ENCODE data around the gene SEC62.

Gene SEC62

DNA sequence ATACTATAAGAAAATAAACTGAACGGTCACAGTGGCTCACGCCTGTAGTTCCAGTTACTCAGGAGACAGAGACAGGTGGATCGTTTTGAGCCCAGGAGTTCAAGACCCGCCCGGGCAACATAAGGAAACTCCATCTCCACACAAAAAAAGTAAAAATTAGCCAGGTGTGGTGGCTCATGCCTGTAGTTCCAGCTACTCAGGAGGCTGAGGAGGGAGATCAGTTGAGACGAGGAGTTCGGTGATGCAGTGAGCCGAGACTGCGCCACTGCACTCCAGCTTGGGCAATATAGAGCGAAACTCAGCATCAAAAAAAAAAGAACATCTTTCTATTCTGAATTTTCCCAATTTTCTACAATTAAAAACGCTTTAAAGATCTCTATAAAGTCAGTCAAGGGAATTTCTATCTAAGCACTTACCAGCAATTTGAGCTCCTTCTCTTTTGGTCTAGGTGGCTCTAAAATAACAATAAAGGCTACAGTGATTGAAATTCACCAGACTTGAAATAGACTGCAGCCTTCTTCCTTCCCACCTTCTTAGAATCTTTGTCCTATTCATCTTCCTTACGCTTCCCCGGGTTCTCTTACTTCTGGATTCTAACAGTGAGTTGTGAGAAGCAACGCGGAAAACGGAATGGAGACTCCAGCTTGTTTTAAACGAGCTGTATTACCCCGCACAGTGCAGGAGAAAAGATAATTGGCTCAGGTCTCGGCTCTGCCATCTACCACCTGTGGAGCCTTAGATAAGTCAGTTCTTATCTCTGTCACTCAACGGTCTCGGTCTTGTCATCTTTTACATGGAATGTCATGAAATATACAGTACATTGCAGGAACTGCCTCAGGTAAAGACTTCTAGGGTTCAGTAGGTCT, 812 bp upstream of the SEC62 start:
- DNase-seq: no peak

- DNase-seq: peak; percentile 85
Measured at GRCh38 chr3:169966951-169967915, 626 bp downstream of the SEC62 start.

- DNase-seq: no peak
Measured at GRCh38 chr3:169968224-169968885, 1.7 kb downstream of the SEC62 start.

DNA sequence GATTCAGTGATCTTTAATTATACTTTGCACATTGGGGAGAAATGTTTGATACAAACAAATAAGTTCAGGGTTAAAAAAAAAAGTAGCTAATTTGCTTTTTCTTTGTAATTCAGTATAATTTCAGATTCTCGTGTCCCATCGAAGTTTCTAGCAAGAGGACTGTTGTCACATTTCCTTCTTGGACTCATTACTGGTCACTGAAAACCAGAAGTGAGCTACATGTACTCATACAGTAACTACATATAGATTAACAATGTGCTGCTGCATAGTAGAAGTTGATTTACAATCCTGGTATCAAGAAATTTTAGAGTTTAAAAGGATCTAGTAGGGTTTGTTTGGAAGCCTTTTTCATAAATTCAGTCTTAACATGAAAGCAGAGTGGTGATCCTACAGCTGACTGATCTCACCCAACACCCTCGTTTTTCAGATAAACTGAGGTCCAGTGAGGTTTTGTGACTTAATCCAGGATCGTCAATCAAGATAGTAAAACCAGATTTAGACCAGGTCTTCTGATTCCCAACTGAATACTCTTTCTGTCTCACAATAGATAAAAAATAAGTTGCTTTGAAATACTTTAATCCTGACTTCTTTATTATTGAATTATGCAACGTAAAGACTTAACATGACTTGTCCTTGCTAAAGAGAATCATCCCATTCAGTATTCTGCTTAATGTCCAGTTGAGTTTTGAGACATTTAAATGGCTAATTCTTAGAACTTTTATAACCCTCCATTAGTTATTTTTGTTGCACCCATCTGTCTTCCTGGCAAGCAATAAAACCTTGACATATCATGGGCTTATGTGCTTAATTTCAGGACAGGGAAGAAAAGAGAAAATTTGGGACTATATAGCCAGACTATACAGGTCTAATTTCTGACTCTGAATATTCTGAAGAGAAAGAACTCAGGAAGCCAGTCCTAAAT, 2.8 kb downstream of the SEC62 start:
- DNase-seq: no peak

- no peak for DNase-seq
Measured at GRCh38 chr3:169970847-169971246, 4.2 kb downstream of the SEC62 start.

DNA sequence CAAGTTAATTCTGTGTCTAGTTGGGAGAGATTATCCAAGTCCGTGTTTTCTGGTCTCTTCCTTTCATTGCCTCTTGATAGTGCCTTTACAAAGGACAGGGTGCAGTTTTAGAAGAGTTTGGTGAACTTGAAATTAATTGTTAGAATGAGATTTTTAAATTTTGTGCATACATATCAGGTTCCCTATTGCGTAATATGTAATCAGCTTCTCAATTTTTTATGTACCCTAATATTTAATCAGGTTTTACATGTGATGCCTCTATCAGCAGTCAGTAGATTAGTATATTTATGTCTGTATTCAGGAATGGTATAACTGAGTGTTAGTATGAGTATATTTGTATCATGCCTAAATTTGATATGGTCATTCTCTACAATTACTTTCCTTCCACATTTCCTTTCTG, 4.9 kb downstream of the SEC62 start:
- DNase-seq: no peak

DNA sequence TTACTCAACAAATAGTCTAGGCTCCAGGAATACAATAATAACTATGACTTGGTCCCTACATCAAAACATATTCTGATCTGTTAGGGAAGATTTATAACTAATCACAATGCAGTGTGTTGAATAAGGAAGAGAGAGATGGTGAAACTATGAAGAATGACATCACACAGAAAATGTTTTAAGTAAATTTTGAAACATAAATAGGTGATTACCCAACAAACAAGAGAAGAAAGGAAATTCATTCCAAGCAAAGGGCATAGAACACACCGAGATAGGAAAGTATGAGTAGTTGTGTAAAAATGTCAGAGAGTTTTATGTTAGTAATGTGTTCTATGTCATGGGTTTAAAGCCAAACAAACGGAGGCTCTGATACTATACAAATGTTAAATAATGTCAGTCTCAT, 13.4 kb downstream of the SEC62 start:
- no peak for DNase-seq

DNA sequence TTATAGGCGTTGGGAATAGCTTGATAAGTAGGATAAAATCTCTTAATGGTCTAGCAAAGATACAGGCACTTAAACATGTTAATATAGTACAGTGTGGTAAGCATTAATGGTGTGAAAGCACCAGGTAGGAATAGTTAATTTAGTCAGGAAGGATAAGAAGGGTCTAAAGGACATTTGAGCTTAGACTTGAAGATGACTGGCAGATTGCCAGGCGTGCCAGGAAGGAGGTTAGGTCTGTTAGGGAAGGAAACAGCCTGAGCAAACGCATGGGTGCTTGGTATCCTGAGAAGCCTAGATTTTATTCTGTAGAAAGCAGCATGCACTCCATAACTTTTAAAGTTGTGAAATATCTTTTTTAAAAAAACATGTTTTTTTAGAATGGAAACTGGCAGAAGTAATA, 17.7 kb downstream of the SEC62 start:
- DNase-seq: no peak

DNA sequence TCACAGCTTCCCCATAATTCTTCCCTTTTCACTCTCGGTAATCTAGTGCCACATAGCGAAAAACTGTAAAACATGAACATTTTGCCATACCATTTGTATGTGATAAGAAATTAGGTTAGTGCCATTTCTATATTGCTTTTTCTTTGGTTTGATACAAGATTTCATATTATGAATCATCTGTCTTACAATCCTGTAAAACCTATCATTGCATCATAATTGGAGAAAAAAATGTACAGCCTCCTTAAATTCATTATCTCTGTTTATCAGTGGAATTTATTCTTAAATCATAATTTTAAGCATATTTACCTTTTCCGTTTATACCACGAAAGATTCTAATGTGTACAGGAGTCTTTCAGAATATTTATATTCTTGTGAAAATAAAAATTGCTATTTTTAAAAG, 23.8 kb downstream of the SEC62 start:
- DNase-seq: no peak

DNA sequence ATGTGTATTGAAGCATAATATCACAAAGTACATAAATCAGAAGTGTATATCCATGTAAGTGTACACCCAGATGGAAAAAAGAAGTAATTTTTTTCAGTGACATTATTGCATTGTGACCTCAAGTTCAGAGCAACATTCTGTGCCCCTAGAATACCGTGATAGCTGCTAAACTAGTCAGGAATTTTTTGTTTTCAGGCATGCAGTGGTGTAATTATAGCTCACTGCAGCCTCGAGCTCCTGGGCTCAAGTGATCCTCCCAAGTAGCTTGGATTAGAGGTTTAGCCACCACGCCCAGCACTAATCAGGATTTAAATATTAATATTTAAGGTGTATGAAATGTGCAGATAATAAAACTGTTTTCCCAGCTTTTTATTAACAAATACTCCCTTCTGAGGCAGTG, 25.5 kb downstream of the SEC62 start:
- no peak for DNase-seq

DNA sequence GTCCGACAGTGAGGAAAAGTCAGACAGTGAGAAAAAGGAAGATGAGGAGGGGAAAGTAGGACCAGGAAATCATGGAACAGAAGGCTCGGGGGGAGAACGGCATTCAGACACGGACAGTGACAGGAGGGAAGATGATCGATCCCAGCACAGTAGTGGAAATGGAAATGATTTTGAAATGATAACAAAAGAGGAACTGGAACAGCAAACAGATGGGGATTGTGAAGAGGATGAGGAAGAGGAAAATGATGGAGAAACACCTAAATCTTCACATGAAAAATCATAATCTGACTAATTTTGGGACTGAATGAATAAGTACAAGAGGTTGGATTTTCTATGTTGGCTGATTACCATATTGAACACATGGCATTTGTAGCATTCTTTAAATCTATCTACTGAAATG, 26.2 kb downstream of the SEC62 start:
- DNase-seq: no peak

DNA sequence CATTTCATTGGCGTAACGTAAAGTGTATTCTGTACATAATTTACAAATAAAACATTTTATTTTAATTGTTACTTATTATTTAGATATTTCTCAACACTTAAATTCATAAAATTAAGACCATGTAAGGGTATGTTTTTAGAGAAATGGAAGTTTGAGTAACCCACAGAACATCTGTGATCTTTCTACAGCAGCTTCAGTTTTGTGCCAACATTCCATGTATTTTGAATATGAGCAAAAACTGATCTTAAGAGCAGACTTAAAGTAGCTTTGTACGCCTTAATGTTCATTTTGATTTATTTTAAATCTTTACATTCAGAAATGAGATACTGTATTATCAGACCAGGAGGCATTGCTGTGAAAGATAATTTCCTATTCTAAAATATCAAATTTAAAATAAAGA, 27.2 kb downstream of the SEC62 start:
- no peak for DNase-seq

DNA sequence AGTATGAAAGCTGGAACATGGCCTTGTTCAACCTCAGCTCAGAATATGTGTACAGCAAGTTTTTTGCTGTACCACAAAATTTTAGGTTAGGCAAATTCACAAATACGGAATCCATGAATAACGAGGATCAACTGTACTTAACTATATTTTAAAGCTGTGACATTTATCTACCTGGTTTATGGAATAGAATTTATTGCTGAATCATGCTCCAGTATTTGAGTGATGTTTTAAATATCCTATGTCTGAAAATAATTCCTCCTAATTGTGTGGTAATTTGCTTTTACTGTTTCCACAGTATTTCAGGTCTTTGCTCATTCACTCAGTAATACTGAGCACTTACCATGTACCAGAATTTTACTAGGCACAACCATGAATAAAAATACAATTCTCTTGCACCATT, 29.5 kb downstream of the SEC62 start:
- no peak for DNase-seq

GRCh38 chr3:169998668-169999131, 32.1 kb downstream of the SEC62 start:
- DNase-seq: no peak

- no peak for DNase-seq
Measured at GRCh38 chr3:169999433-169999832, 32.8 kb downstream of the SEC62 start.

- DNase-seq: no peak
Measured at GRCh38 chr3:170000051-170000450, 33.4 kb downstream of the SEC62 start.

- no peak for DNase-seq
Measured at GRCh38 chr3:170002231-170002630, 35.6 kb downstream of the SEC62 start.

GRCh38 chr3:170002879-170003278, 36.3 kb downstream of the SEC62 start:
- DNase-seq: no peak

GRCh38 chr3:170003881-170004356, 37.3 kb downstream of the SEC62 start:
- no peak for DNase-seq

DNA sequence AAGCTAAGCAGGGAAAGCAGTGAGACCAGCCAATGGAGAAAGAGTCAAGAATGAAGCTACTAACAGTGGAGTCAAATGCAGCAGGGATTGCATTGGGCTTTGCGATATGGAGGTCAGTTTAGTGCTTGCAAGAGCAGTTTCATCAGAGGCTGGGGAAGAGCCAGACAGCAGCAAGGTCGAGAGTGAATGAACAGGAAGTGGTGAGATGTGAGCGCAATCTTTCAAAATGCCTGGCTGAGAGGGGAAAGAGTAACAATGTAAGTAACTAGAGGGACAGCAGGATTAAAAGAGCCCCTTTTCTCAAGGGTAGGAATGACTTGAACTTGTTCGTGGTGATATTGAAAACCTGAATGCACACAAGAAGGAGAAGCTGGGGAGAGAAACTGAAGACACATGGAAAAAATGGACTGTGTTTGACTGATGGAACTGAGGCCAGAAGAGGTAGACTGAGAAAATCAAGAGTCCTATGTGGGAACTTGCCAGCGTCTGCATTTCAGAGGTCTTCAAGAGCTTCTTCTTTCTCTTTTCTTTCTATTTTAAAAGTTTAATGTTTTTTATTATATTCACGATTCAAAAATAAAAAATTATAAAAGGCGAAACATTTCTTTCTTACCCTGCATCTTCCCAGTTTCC, 40.5 kb downstream of the SEC62 start:
- no peak for DNase-seq

DNA sequence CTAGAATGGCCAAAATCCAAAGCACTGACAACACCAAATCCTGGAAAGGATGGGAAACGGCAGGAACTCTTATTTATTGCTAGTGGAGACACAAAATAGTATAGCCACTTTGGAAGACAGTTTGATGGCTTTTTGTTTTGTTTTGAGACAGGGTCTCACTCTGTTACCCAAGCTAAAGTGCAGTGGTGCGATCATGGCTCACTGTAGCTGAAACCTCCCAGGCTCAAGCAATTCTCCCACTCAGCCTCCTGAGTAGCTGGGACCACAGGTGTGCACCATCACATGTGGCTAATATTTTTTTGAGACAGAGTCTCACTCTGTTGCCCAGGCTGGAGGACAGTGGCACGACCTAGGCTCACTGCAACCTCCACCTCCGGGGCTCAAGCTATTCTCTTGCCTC, 43.9 kb downstream of the SEC62 start:
- no peak for DNase-seq
